GM21619 (cell line): Measurements from ENCODE around the gene OXSM.

ENCODE experiments used
- ATAC-seq: cut with Tn5 transposase; IDR thresholded peaks from one replicate; pipeline ENCODE4 v1.9.1; 2021; ENCODE audit not compliant: unreplicated experiment

OXSM gene

GRCh38 chr3:25803833-25804232 is 13.9 kb downstream of the OXSM start:
- no peak for ATAC-seq

- no peak for ATAC-seq
Observed at GRCh38 chr3:25804676-25805075, 14.8 kb downstream of the OXSM start.

GRCh38 chr3:25812644-25813043 is 22.8 kb downstream of the OXSM start:
- ATAC-seq = no peak

- peak; percentile 43 for ATAC-seq
Observed at GRCh38 chr3:25817107-25817506, 27.2 kb downstream of the OXSM start.

GRCh38 chr3:25817638-25818037 is 27.7 kb downstream of the OXSM start:
- peak; percentile 9 for ATAC-seq

- no peak for ATAC-seq
Observed at GRCh38 chr3:25818335-25818734, 28.4 kb downstream of the OXSM start.

GRCh38 chr3:25820366-25820765 is 30.5 kb downstream of the OXSM start:
- ATAC-seq = no peak

GRCh38 chr3:25820816-25821486 is 31.1 kb downstream of the OXSM start:
- no peak for ATAC-seq

GRCh38 chr3:25821746-25822573 is 32.1 kb downstream of the OXSM start:
- ATAC-seq = no peak

GRCh38 chr3:25823314-25823713 is 33.4 kb downstream of the OXSM start:
- no peak for ATAC-seq

- no peak for ATAC-seq
Observed at GRCh38 chr3:25826510-25826909, 36.6 kb downstream of the OXSM start.

- no peak for ATAC-seq
Observed at GRCh38 chr3:25830373-25831280, 40.7 kb downstream of the OXSM start.

GRCh38 chr3:25831578-25831977 is 41.7 kb downstream of the OXSM start:
- no peak for ATAC-seq

GRCh38 chr3:25834346-25834745 is 44.5 kb downstream of the OXSM start:
- ATAC-seq = peak; percentile 70

- ATAC-seq = no peak
Observed at GRCh38 chr3:25836579-25836978, 46.7 kb downstream of the OXSM start.

- ATAC-seq = no peak
Observed at GRCh38 chr3:25837038-25837437, 47.1 kb downstream of the OXSM start.

- no peak for ATAC-seq
Observed at GRCh38 chr3:25840099-25840498, 50.2 kb downstream of the OXSM start.

- ATAC-seq = no peak
Observed at GRCh38 chr3:25843332-25843731, 53.4 kb downstream of the OXSM start.
